Epithelial cell of proximal tubule (primary cell): ENCODE measurements around the gene CPEB4. TPM values are rescaled to one million over a fixed set of nuclear protein-coding genes. Genes with fewer than 3 reads are reported as not detected.

Experiments
- DNase-seq: peaks from one replicate; pipeline ENCODE4 v3.0.0-alpha.2; 2011; ENCODE audit warnings: low read depth
- H3K4me3 ChIP-seq: 2 replicates; pipeline ENCODE4 v1.5.1; 2011; ENCODE audit warnings: low read depth, mild to moderate bottlenecking, low read length
- total RNA-seq: library from RNA; depleted of rRNA; stranded (reverse); fragments of >200 nt; gene quantifications from 2 replicates; pipeline ENCODE4 v1.2.3, GENCODE V29; 2015
- TF ChIP-seq, protein P1 (sequence below): conservative IDR thresholded peaks from 2 replicates; pipeline ENCODE4 v1.5.1; 2012; ENCODE audit warnings: low read depth, mild to moderate bottlenecking, low read length

CPEB4 gene
- total RNA-seq, 1 donor from 2014 or later: 17.5 TPM

DNA sequence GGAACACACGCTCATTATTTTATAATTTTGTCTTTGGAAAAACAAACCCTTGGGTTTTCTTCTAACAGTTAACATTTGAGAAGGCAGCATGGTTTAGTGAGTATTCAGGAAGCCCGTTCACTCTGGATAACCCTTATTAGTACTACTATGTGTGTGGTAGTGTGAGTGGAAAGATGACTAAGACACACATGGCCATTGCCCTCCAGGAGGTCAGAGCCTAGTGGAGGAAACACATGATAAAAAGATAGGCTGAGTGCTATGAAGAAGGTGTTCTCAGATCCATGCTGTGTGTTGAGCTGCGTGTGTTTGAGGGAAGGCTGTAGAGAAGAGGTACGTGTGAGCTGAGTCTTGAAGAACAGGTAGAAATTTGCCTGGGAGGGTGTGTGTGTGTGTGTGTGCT, 109.2 kb downstream of the CPEB4 start:
- TF ChIP-seq, protein P1, sequence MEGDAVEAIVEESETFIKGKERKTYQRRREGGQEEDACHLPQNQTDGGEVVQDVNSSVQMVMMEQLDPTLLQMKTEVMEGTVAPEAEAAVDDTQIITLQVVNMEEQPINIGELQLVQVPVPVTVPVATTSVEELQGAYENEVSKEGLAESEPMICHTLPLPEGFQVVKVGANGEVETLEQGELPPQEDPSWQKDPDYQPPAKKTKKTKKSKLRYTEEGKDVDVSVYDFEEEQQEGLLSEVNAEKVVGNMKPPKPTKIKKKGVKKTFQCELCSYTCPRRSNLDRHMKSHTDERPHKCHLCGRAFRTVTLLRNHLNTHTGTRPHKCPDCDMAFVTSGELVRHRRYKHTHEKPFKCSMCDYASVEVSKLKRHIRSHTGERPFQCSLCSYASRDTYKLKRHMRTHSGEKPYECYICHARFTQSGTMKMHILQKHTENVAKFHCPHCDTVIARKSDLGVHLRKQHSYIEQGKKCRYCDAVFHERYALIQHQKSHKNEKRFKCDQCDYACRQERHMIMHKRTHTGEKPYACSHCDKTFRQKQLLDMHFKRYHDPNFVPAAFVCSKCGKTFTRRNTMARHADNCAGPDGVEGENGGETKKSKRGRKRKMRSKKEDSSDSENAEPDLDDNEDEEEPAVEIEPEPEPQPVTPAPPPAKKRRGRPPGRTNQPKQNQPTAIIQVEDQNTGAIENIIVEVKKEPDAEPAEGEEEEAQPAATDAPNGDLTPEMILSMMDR: no peak
- no peak for DNase-seq
- H3K4me3 ChIP-seq: no peak overlapping the region

GRCh38 chr5:173998531-173998930, 110.4 kb downstream of the CPEB4 start:
- no peak for DNase-seq
- TF ChIP-seq, protein P1: no peak

DNA sequence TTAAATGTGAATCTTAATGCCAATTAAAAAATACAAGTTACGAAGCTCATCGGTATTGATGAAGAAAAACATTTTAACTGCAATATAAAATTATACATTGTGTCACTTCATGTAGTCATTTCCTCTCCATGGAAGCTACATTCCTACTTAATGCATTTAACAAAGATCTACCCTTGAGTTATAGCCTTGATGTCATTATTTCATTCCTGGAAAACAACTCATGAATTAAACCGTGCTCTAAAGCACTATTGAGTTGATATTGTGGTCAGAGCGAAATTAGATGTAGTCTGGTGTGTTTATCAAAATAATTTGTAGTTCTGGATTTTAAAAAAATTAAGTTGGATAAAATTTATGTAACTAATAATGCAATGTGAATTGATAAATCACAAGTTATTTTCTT, 111.9 kb downstream of the CPEB4 start:
- H3K4me3 ChIP-seq: no peak overlapping the region
- TF ChIP-seq, protein P1: no peak
- DNase-seq: no peak

More at GRCh38 chr5:173998531-173998930, 110.4 kb downstream of the CPEB4 start:
- no peak overlapping the region for H3K4me3 ChIP-seq

- no peak for DNase-seq
- no peak overlapping the region for H3K4me3 ChIP-seq
- TF ChIP-seq, protein P1: no peak
Measured at GRCh38 chr5:174003795-174004194, 115.6 kb downstream of the CPEB4 start.

DNA sequence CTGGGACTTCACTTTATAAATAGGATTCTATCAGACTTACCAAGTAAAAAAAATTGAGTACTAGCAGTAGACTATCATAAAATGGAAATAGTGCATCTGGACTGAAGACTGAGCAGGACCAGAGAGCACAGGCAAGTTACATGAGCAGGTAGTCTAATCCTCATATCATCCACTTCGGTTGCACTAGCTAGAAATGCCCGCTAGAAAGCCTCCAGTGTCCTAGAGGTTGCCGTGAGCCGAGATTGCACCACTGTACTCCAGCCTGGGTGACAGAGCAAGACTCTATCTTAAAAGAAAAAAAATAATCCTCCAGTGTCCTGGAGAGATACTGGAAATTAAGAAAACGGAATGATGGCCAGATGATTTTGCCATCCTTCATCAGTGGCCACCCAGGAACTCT, 120.8 kb downstream of the CPEB4 start:
- TF ChIP-seq, protein P1: no peak
- no peak overlapping the region for H3K4me3 ChIP-seq
- DNase-seq: no peak

- TF ChIP-seq, protein P1: no peak
- H3K4me3 ChIP-seq: no peak overlapping the region
- DNase-seq: no peak
Measured at GRCh38 chr5:174010365-174010764, 122.2 kb downstream of the CPEB4 start.

GRCh38 chr5:174011441-174011840, 123.3 kb downstream of the CPEB4 start:
- DNase-seq: no peak
- H3K4me3 ChIP-seq: no peak overlapping the region
- TF ChIP-seq, protein P1: no peak

Other genes with a start within 250 kb of the CPEB4 start
- gene C5orf47, start 100.8 kb downstream of the CPEB4 start, total RNA-seq: not detected in 2 replicates
- gene NSG2, start 157.4 kb downstream of the CPEB4 start, total RNA-seq: not detected in 2 replicates